GM12874 (cell line): ENCODE data around the gene PUM2.

Experiments used
- CTCF ChIP-seq: IDR thresholded peaks from 2 replicates; pipeline ENCODE4 v1.5.1; 2011; ENCODE audit warnings: low read depth, mild to moderate bottlenecking, control low read depth, low read length, moderate library complexity; ENCODE audit not compliant: insufficient read depth

The PUM2 gene

GRCh38 chr2:20391951-20392699 lies 41.5 kb upstream of the PUM2 start:
- TF ChIP-seq CTCF: no peak

- TF ChIP-seq CTCF: no peak
Measured at GRCh38 chr2:20390524-20391123, 40.0 kb upstream of the PUM2 start.

GRCh38 chr2:20384953-20385352 lies 34.3 kb upstream of the PUM2 start:
- no peak for TF ChIP-seq CTCF

- no peak for TF ChIP-seq CTCF
Measured at GRCh38 chr2:20382965-20383810, 32.5 kb upstream of the PUM2 start.

GRCh38 chr2:20381457-20381856 lies 30.8 kb upstream of the PUM2 start:
- no peak for TF ChIP-seq CTCF

GRCh38 chr2:20378891-20379519 lies 28.4 kb upstream of the PUM2 start:
- peak; percentile 47 for TF ChIP-seq CTCF

- no peak for TF ChIP-seq CTCF
Measured at GRCh38 chr2:20378341-20378740, 27.7 kb upstream of the PUM2 start.
